OCI-LY7 (cell line): Measurements from ENCODE around the gene RMI2. TPM values are rescaled to one million over a fixed set of nuclear protein-coding genes. Genes with fewer than 3 reads are reported as not detected.

ENCODE experiments used
- BruUV-seq: library from RNA; stranded (reverse); fragments of 400-500 nt; replicated peaks from 2 replicates; lab custom pipeline; 2021; lab: Mats Ljungman, UMichigan
- CTCF ChIA-PET: fragments of 300-600 bp; sonication (Branson Sonifier 250); formaldehyde crosslinking; loops from one replicate; lab custom pipeline; 2022; ENCODE audit warnings: antibody characterized with exemption; ENCODE audit not compliant: unreplicated experiment; lab: Charles Lee
- POLR2A ChIA-PET: fragments of 300-600 bp; sonication (Branson Sonifier 250); formaldehyde crosslinking; loops from one replicate; lab custom pipeline; 2022; ENCODE audit warnings: antibody characterized with exemption; lab: Charles Lee
- DNase-seq: peaks from one replicate; pipeline ENCODE4 v3.0.0-alpha.2; 2015; ENCODE audit warnings: low spot score
- H2AFZ ChIP-seq: fragments of 200-600 bp; sonication (generic), shearing (Covaris generic); 2 replicates; pipeline ENCODE4 v1.6.1; 2014; ENCODE audit warnings: mild to moderate bottlenecking, antibody characterized with exemption, low read length, moderate library complexity
- H3K27ac ChIP-seq: fragments of 200-600 bp; sonication (generic); 2 replicates; pipeline ENCODE4 v1.5.1; 2014; ENCODE audit warnings: mixed run types, low read depth, mild to moderate bottlenecking, moderate library complexity, low read length, inconsistent platforms; ENCODE audit not compliant: poor library complexity, severe bottlenecking
- H3K36me3 ChIP-seq: fragments of 200-600 bp; sonication (generic); 2 replicates; pipeline ENCODE4 v1.6.1; 2014; ENCODE audit warnings: mild to moderate bottlenecking, antibody characterized with exemption, low read length, moderate library complexity, mixed read lengths; ENCODE audit not compliant: insufficient read depth
- H3K4me1 ChIP-seq: fragments of 200-600 bp; sonication (generic); 2 replicates; pipeline ENCODE4 v1.5.1; 2014; ENCODE audit warnings: mild to moderate bottlenecking, low read length; ENCODE audit not compliant: insufficient read depth, poor library complexity, severe bottlenecking
- H3K4me2 ChIP-seq: fragments of 200-600 bp; sonication (generic); 2 replicates; pipeline ENCODE4 v1.6.1; 2014; ENCODE audit warnings: mild to moderate bottlenecking, low read length
- H3K4me3 ChIP-seq: fragments of 200-600 bp; sonication (generic); 2 replicates; pipeline ENCODE4 v1.5.1; 2014; ENCODE audit warnings: mild to moderate bottlenecking, low read depth, low read length; ENCODE audit not compliant: poor library complexity, severe bottlenecking
- H3K79me2 ChIP-seq: fragments of 200-600 bp; sonication (generic); 2 replicates; pipeline ENCODE4 v1.6.1; 2016; ENCODE audit warnings: low read depth, mild to moderate bottlenecking, low read length, moderate library complexity, mixed read lengths; ENCODE audit not compliant: insufficient read depth
- H3K9me2 ChIP-seq: fragments of 200-600 bp; sonication (generic); 2 replicates; pipeline ENCODE4 v1.6.1; 2016; ENCODE audit warnings: mild to moderate bottlenecking, low read length, mixed read lengths; ENCODE audit not compliant: insufficient read depth
- H3K9me3 ChIP-seq: fragments of 200-600 bp; sonication (generic); 2 replicates; pipeline ENCODE4 v1.6.1; 2014; ENCODE audit warnings: mild to moderate bottlenecking, mixed run types, low read length, mixed read lengths
- H4K20me1 ChIP-seq: fragments of 200-600 bp; sonication (generic); 2 replicates; pipeline ENCODE4 v1.6.1; 2014; ENCODE audit warnings: mild to moderate bottlenecking, antibody characterized with exemption, low read length, moderate library complexity, mixed read lengths; ENCODE audit not compliant: insufficient read depth
- CTCF ChIP-seq: fragments of 200-600 bp; sonication (generic); conservative IDR thresholded peaks from 2 replicates; pipeline ENCODE4 v1.5.1; 2014; ENCODE audit warnings: mild to moderate bottlenecking, antibody characterized with exemption, low read length, moderate library complexity, mixed read lengths
- EZH2phosphoT487 ChIP-seq: fragments of 200-600 bp; sonication (generic); IDR thresholded peaks from 2 replicates; pipeline ENCODE4 v1.6.1; 2018; ENCODE audit warnings: low read depth, borderline replicate concordance, mild to moderate bottlenecking, mixed run types, antibody characterized with exemption, low read length, moderate library complexity, mixed read lengths
- intact Hi-C: fragments of 100-400 bp; cut with micrococcal nuclease; formaldehyde crosslinking; loops from one replicate; pipeline ENCODE4 v1.10.0; 2022; ENCODE audit not compliant: unreplicated experiment
- total RNA-seq, 2 experiments: library from RNA; depleted of rRNA in 1 of 2; stranded (reverse); fragments of >200 nt in 1 of 2; shearing (Covaris generic) in 1 of 2; gene quantifications; 2 replicates each; pipeline ENCODE4 v1.2.3, GENCODE V29; 2014 to 2022

RMI2 gene
- total RNA-seq, 2 experiments from 2014 or later: 84.5 to 126 TPM

DNA sequence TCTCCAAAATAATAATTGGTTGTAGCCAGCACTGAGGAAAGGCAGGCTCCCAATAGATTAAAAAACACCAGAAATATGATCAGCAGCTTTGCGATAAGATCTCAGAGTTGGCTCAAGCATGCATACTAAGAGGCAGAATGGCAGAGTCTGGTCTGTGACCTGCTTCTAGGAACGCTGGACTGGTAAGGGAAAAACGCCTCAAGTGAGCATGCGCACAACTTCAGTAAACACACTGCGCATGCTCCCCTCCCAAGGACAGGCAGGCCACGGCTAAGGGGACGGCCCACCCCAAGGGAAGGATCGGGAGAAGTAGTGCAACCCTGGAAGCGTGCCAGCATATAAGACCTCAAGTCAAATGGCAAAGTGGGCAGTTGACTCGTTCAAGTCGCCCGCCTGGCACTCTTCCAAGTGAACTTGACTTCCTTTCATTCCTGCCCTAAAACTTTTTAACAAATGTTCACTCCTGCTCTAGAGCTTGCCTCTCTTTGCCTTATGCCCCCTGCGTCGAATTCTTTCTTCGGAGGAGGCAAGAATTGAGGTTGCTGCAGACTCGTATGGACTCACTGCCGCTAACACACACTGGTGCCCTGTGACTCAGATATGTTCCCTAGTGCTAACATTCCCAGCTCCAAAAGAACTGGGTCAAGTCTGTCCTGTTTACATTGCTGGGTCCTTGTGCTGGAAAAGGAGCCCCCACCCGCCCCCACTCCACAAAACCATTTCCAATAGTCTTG is 41.7 kb upstream of the RMI2 start:
- ChIA-PET CTCF (no interaction called here), POLR2A (interaction anchor here (0.7 kb wide), 1 partner anchor 10 kb away, joined by 4 read pairs; no protein-coding TSS in a partner anchor)
- no peaks in the 10 kb centered on the region for H3K9me2 ChIP-seq
- H3K4me3 ChIP-seq: no peak overlapping the region
- no peaks in the 10 kb centered on the region for H4K20me1 ChIP-seq
- no TSS peak for BruUV-seq
- intact Hi-C loops: no loop called here
- TF ChIP-seq CTCF: no peak
- no peak for TF ChIP-seq EZH2phosphoT487
- H3K4me2 ChIP-seq: peak overlapping the region; percentile 16; the same call in 1 of the 2 replicates
- peaks cover 16% of the 10 kb centered on the region for H3K9me3 ChIP-seq
- no peaks in the 10 kb centered on the region; the same call in 1 of the 2 replicates for H3K36me3 ChIP-seq
- no peaks in the 10 kb centered on the region for H3K79me2 ChIP-seq
- peak overlapping the region; percentile 17; the same call in 1 of the 2 replicates for H2AFZ ChIP-seq
- H3K4me1 ChIP-seq: peaks cover 79% of the 10 kb centered on the region
- peak overlapping the region; percentile 18 for H3K27ac ChIP-seq
- no peak for DNase-seq

DNA sequence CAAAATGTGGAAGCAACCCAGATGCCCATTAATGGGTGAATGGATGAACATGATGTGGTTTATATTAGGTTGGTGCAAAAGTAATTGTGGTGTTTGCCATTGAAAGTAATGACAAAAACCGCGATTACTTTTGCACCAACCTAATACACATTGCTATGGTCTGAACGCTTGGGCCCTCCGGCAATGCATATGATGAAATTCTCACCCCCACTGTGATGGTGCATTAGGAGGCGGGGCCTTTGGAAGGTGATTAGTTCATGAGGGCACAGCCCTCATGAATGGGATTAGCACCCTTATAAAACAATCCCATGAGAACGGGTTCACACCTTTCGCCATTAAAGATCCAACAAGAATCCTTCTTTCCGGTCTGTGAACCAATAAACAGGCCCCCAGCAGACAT is 38.9 kb upstream of the RMI2 start:
- DNase-seq: no peak
- H3K79me2 ChIP-seq: no peaks in the 10 kb centered on the region
- peaks cover 16% of the 10 kb centered on the region for H3K9me3 ChIP-seq
- no peak overlapping the region for H3K4me3 ChIP-seq
- no peak overlapping the region for H2AFZ ChIP-seq
- ChIA-PET POLR2A (interaction anchor here (0.6 kb wide), 1 partner anchor 468 kb away, joined by 3 read pairs; no protein-coding TSS in a partner anchor), CTCF (no interaction called here)
- no peaks in the 10 kb centered on the region; the same call in 1 of the 2 replicates for H3K36me3 ChIP-seq
- H3K4me2 ChIP-seq: no peak overlapping the region
- no peaks in the 10 kb centered on the region for H4K20me1 ChIP-seq
- TF ChIP-seq CTCF: no peak
- no peak for TF ChIP-seq EZH2phosphoT487
- peaks cover 78% of the 10 kb centered on the region for H3K4me1 ChIP-seq
- intact Hi-C loops: no loop called here
- BruUV-seq: no TSS peak
- no peaks in the 10 kb centered on the region for H3K9me2 ChIP-seq
- H3K27ac ChIP-seq: no peak overlapping the region
